ENCODE results near the gene LGALS8.
A peak's percentile ranks its signal among the peaks of the same experiment; 100 is the strongest.

Gene LGALS8

DNA sequence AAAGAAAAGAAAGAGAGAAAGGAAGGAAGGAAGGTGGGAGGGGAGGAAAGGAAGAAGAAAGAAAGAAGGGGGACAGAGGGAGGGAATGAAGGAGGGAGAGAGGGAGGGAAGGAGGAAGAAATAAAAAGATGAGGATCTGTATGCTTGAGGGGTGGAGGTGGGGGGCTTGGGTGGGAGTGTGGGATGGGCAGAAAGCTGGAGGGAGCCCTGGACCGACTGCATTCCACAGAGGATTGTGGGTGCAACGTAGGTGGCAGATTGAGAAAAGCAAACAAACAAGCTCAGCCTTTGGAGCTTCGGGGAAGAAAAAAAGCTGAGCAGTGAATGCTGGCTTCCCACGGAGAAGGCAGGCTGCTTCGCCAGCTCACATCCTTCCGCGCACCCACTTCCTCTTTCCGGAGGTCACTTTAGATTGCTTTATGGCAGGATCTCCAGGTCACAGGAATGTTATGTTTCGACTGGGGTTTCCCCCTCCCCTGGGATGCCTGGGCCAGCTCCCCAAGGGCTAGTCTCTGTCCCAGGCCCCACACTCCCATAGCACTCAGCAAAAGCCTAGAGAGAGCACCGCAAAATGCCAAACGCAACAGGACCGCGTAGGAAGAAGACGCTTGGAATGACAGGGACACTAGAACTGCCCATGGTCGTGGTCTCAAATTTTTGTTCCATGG, 20.7 kb upstream of the LGALS8 start:
- TF ChIP-seq EP300 (IDR thresholded peaks at IDR 0.05; ENCODE audit: borderline replicate concordance), result no peak
- TF ChIP-seq, protein P1, sequence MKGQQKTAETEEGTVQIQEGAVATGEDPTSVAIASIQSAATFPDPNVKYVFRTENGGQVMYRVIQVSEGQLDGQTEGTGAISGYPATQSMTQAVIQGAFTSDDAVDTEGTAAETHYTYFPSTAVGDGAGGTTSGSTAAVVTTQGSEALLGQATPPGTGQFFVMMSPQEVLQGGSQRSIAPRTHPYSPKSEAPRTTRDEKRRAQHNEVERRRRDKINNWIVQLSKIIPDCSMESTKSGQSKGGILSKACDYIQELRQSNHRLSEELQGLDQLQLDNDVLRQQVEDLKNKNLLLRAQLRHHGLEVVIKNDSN (IDR thresholded peaks at IDR 0.05), result no peak
- TF ChIP-seq YY1 (IDR thresholded peaks at IDR 0.05; ENCODE audit: low read depth), result no peak
- TF ChIP-seq, protein P2, sequence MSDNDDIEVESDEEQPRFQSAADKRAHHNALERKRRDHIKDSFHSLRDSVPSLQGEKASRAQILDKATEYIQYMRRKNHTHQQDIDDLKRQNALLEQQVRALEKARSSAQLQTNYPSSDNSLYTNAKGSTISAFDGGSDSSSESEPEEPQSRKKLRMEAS (IDR thresholded peaks at IDR 0.05), result peak; percentile 26; the same call in 1 of the 2 replicates
- TF ChIP-seq TCF12 (IDR thresholded peaks at IDR 0.05; ENCODE audit: low read depth), result no peak
- TF ChIP-seq TAF1 (IDR thresholded peaks at IDR 0.05; ENCODE audit: low read depth), result no peak
- TF ChIP-seq ZBTB7A (IDR thresholded peaks at IDR 0.05; ENCODE audit: low read depth), result peak; percentile 47; the same call in 1 of the 2 replicates
- TF ChIP-seq TEAD4 (IDR thresholded peaks at IDR 0.05), result 0 out of 2 replicates have a peak, but pooled peaks have one; percentile 1
- TF ChIP-seq EGR1 (IDR thresholded peaks at IDR 0.05), result no peak
- TF ChIP-seq, protein P3, sequence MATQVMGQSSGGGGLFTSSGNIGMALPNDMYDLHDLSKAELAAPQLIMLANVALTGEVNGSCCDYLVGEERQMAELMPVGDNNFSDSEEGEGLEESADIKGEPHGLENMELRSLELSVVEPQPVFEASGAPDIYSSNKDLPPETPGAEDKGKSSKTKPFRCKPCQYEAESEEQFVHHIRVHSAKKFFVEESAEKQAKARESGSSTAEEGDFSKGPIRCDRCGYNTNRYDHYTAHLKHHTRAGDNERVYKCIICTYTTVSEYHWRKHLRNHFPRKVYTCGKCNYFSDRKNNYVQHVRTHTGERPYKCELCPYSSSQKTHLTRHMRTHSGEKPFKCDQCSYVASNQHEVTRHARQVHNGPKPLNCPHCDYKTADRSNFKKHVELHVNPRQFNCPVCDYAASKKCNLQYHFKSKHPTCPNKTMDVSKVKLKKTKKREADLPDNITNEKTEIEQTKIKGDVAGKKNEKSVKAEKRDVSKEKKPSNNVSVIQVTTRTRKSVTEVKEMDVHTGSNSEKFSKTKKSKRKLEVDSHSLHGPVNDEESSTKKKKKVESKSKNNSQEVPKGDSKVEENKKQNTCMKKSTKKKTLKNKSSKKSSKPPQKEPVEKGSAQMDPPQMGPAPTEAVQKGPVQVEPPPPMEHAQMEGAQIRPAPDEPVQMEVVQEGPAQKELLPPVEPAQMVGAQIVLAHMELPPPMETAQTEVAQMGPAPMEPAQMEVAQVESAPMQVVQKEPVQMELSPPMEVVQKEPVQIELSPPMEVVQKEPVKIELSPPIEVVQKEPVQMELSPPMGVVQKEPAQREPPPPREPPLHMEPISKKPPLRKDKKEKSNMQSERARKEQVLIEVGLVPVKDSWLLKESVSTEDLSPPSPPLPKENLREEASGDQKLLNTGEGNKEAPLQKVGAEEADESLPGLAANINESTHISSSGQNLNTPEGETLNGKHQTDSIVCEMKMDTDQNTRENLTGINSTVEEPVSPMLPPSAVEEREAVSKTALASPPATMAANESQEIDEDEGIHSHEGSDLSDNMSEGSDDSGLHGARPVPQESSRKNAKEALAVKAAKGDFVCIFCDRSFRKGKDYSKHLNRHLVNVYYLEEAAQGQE (IDR thresholded peaks at IDR 0.05; ENCODE audit: low read depth), result no peak
- no peak for TF ChIP-seq CREB1 (IDR thresholded peaks at IDR 0.05; ENCODE audit: low read depth)
- TF ChIP-seq FOXM1 (IDR thresholded peaks at IDR 0.05; ENCODE audit: borderline replicate concordance, low read depth), result no peak
- TF ChIP-seq NFIC (IDR thresholded peaks at IDR 0.05), result no peak
- no peak for TF ChIP-seq CEBPB (IDR thresholded peaks at IDR 0.05)

DNA sequence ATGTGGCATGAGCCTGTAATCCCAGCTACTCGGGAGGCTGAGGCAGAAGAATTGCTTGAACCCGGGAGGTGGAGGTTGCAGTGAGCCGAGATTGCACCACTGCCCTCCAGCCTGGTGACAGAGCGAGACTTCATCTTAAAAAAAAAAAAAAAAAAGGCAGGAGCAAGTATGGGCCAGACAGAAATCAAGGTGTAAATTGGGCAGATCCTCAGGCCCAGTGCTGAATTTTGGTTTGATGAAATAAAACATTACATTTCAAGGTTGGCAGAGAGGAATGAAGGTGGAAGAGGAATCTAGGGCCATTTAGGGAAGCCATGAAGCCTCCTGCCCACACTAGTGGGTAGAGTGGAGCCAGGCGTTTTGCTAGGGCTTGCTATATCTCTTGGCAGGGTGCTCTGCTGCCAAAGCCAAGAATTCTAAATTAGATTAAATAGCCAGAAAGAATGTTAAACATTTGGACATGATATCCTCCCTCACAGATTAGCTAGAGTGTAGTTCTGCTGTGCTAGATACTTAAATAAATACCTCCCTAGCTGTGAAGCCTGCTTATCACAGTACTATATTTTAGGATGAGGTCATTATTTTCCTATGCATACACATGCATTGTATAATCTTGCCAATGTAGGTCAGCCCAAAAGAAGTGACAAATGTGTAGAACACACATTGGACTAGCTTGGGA, 16.6 kb upstream of the LGALS8 start:
- no peak for TF ChIP-seq RAD21 (IDR thresholded peaks at IDR 0.05; ENCODE audit: low read depth)
- TF ChIP-seq, protein P3 (IDR thresholded peaks at IDR 0.05; ENCODE audit: low read depth), result no peak
- no peak for TF ChIP-seq CEBPB (IDR thresholded peaks at IDR 0.05)
- TF ChIP-seq, protein P2 (IDR thresholded peaks at IDR 0.05), result no peak
- no peak for TF ChIP-seq ZBTB7A (IDR thresholded peaks at IDR 0.05; ENCODE audit: low read depth)
- TF ChIP-seq FOXM1 (IDR thresholded peaks at IDR 0.05; ENCODE audit: borderline replicate concordance, low read depth), result no peak
- no peak for TF ChIP-seq EGR1 (IDR thresholded peaks at IDR 0.05)
- no peak for TF ChIP-seq TAF1 (IDR thresholded peaks at IDR 0.05; ENCODE audit: low read depth)
- TF ChIP-seq, protein P1 (IDR thresholded peaks at IDR 0.05), result no peak
- no peak for TF ChIP-seq TEAD4 (IDR thresholded peaks at IDR 0.05)
- TF ChIP-seq NFIC (IDR thresholded peaks at IDR 0.05), result no peak
- TF ChIP-seq EP300 (IDR thresholded peaks at IDR 0.05; ENCODE audit: borderline replicate concordance), result no peak
- TF ChIP-seq YY1 (IDR thresholded peaks at IDR 0.05; ENCODE audit: low read depth), result no peak
- TF ChIP-seq TCF12 (IDR thresholded peaks at IDR 0.05; ENCODE audit: low read depth), result no peak

DNA sequence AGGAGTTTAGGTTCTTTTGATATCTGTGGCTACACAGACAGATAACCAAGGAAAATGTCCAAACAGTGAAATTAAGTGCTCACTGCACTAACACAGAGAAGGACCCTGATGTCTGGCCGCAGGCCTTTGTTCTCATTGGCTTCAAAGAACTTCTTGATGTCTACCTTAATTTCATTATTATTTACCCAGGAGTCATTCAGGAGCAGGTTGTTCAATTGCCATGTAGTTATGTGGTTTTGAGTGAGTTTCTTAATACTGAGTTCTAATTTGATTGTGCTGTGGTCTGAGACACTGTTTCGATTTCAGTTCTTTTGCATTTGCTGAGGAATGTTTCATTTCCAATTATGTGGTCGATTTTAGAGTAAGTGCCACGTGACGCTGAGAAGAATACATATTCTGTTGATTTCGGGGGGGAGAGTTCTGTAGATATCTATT, 15.2 kb upstream of the LGALS8 start:
- TF ChIP-seq TEAD4 (IDR thresholded peaks at IDR 0.05) (no peak), CREB1 (IDR thresholded peaks at IDR 0.05; ENCODE audit: low read depth) (no peak), EGR1 (IDR thresholded peaks at IDR 0.05) (no peak), RAD21 (IDR thresholded peaks at IDR 0.05; ENCODE audit: low read depth) (no peak), EP300 (IDR thresholded peaks at IDR 0.05; ENCODE audit: borderline replicate concordance) (no peak)

DNA sequence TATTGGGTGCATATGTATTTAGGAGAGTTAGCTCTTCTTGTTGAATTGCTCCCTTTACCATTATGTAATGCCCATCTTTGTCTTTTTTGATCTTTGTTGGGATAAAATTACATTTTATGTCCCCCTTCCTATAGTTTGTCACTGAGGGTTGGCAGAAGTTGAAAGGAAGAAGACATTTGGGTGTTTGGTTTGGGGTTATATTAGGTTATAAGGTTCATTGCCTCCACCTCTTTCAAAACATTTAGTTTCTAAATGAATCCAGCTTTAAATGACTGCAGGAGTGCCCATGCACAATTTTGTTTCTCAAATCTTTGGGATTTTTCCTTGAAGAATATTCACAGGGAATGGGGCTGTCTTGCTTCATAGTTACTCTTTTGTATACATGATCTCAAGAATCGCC, 14.6 kb upstream of the LGALS8 start:
- TF ChIP-seq FOXM1 (IDR thresholded peaks at IDR 0.05; ENCODE audit: borderline replicate concordance, low read depth), result no peak
- TF ChIP-seq, protein P3 (IDR thresholded peaks at IDR 0.05; ENCODE audit: low read depth), result no peak
- TF ChIP-seq, protein P1 (IDR thresholded peaks at IDR 0.05), result no peak
- TF ChIP-seq YY1 (IDR thresholded peaks at IDR 0.05; ENCODE audit: low read depth), result no peak
- no peak for TF ChIP-seq EP300 (IDR thresholded peaks at IDR 0.05; ENCODE audit: borderline replicate concordance)
- no peak for TF ChIP-seq CEBPB (IDR thresholded peaks at IDR 0.05)
- TF ChIP-seq EGR1 (IDR thresholded peaks at IDR 0.05), result no peak
- no peak for TF ChIP-seq TEAD4 (IDR thresholded peaks at IDR 0.05)

Data from Ishikawa (cell line).